DND-41 (cell line): ENCODE data around the gene COL4A1.

Experiments
- EZH2 ChIP-seq: IDR thresholded peaks from 3 replicates; pipeline ENCODE4 v1.6.1; 2012; ENCODE audit warnings: borderline replicate concordance, low read depth, mild to moderate bottlenecking, moderate library complexity, low read length, inconsistent platforms; ENCODE audit not compliant: severe bottlenecking
- TF ChIP-seq, protein P1 (sequence below): IDR thresholded peaks from 2 replicates; pipeline ENCODE4 v1.5.1; 2012; ENCODE audit warnings: borderline replicate concordance, low read length, moderate library complexity, mild to moderate bottlenecking; ENCODE audit not compliant: poor library complexity, severe bottlenecking; ENCODE audit errors: extremely low read depth

DNA sequence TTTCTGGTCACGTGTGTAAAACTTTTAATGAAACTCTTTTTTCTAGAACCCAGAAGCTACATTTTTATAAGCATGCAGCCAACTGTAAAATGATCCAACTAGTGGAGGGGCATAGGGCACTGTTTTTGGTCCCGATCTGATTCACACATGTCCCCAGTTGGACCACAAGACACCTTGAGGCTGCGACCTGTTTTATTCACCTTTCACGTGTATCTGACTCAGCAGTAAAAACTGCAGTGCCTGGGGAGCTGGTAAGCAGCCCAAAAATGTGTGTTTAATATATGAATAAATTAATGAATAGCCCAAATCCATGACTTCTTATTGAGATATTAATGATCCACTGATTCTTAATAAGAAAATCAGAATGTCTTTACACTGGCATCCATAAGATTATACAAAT lies 140.4 kb downstream of the COL4A1 start:
- TF ChIP-seq, protein P1, sequence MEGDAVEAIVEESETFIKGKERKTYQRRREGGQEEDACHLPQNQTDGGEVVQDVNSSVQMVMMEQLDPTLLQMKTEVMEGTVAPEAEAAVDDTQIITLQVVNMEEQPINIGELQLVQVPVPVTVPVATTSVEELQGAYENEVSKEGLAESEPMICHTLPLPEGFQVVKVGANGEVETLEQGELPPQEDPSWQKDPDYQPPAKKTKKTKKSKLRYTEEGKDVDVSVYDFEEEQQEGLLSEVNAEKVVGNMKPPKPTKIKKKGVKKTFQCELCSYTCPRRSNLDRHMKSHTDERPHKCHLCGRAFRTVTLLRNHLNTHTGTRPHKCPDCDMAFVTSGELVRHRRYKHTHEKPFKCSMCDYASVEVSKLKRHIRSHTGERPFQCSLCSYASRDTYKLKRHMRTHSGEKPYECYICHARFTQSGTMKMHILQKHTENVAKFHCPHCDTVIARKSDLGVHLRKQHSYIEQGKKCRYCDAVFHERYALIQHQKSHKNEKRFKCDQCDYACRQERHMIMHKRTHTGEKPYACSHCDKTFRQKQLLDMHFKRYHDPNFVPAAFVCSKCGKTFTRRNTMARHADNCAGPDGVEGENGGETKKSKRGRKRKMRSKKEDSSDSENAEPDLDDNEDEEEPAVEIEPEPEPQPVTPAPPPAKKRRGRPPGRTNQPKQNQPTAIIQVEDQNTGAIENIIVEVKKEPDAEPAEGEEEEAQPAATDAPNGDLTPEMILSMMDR = no peak
- no peak for TF ChIP-seq EZH2
